Small intestine (tissue), 7 donors: ENCODE data around the gene TMEM250. TPM values are rescaled to one million over a fixed set of nuclear protein-coding genes. Genes with fewer than 3 reads are reported as not detected.

ENCODE experiments used
- DNase-seq, 2 donors: peaks; one replicate each; pipeline versions ENCODE4 v3.0.0 to v3.0.0-alpha.2; 2013
- FAIRE-seq: peaks from 2 replicates; lab custom pipeline; 2012; peaks lifted over from hg19 to GRCh38; lab: Jason Lieb, UNC
- H3K27ac ChIP-seq, 3 donors: one replicate each; pipeline ENCODE4 v1.5.1; 2013; ENCODE audit warnings: low read length in 2 of 3, mild to moderate bottlenecking in 2 of 3, control low read depth in 1 of 3, inconsistent platforms in 1 of 3, low read depth in 1 of 3, moderate library complexity in 1 of 3
- H3K27me3 ChIP-seq, 3 donors: one replicate each; pipeline ENCODE4 v1.6.1; 2013; ENCODE audit warnings: low read length in 3 of 3, inconsistent platforms in 1 of 3; ENCODE audit not compliant: control insufficient read depth in 3 of 3, insufficient read depth in 3 of 3
- H3K36me3 ChIP-seq, 3 donors: one replicate each; pipeline ENCODE4 v1.6.1; 2013; ENCODE audit warnings: low read length in 3 of 3, inconsistent platforms in 1 of 3, low read depth in 1 of 3, mild to moderate bottlenecking in 1 of 3, moderate library complexity in 1 of 3; ENCODE audit not compliant: control insufficient read depth in 3 of 3, insufficient read depth in 2 of 3
- H3K4me1 ChIP-seq, 3 donors: one replicate each; pipeline ENCODE4 v1.6.1; 2013; ENCODE audit warnings: low read length in 2 of 3, inconsistent platforms in 1 of 3, low read depth in 1 of 3, mild to moderate bottlenecking in 1 of 3, moderate library complexity in 1 of 3; ENCODE audit not compliant: control insufficient read depth in 3 of 3, insufficient read depth in 2 of 3
- H3K4me3 ChIP-seq, 3 donors: one replicate each; pipeline ENCODE4 v1.5.1; 2013; ENCODE audit warnings: low read length in 3 of 3, control low read depth in 1 of 3, inconsistent platforms in 1 of 3, low read depth in 1 of 3, mild to moderate bottlenecking in 1 of 3, moderate library complexity in 1 of 3
- H3K9me3 ChIP-seq, 2 donors: one replicate each; pipeline ENCODE4 v1.6.1; 2013; ENCODE audit warnings: low read depth in 1 of 2, low read length in 1 of 2; ENCODE audit not compliant: control insufficient read depth in 2 of 2, insufficient read depth in 1 of 2
- WGBS, 3 donors: extraction: QIAGEN DNeasy Blood & Tissue Kit; methylation state at CpG; one replicate each; pipeline ENCODE4 v1.1.7; 2013; 5-methylcytosine and 5-hydroxymethylcytosine counted together
- polyA plus RNA-seq, 4 donors: library from polyadenylated mRNA; stranded (reverse) in 3 of 4; unstranded in 1 of 4; fragments of 200-250 nt in 3 of 4; fragments of 120-200 nt in 1 of 4; gene quantifications; one replicate each; pipeline versions ENCODE4 v1.2.1 to v1.2.3, GENCODE V29; 2013
- donor health status: healthy with polysubstance abuse.
- donor health status: control.
- donor health status: control.
- donor health status: Bipolar disorder and iron deficiency.
- donor health status: healthy.

Gene TMEM250
- polyA plus RNA-seq, 4 donors, result 21.2 to 43.9 (median 32.2) TPM

GRCh38 chr9:136131629-136132511, 13.2 kb upstream of the TMEM250 start:
- Histone ChIP-seq H3K9me3 (peaks cover 0 to 3% of the 10 kb centered on the region in 2 donors), H3K27ac (no peak overlapping the region), H3K36me3 (no peaks in the 10 kb centered on the region), H3K4me3 (no peak overlapping the region), H3K27me3 (peaks cover 0 to 58% (median 18%) of the 10 kb centered on the region in 3 donors), H3K4me1 (peaks cover 0 to 8% (median 0%) of the 10 kb centered on the region in 3 donors)
- no peak for FAIRE-seq
- no peak for DNase-seq
- WGBS, 3 donors, result 43 to 58% (median 52%) methylated on average over 27 to 31 of the region's 31 CpGs

- peaks cover 0 to 50% (median 8%) of the 10 kb centered on the region in 3 donors for H3K27me3 ChIP-seq
- FAIRE-seq (no peak), DNase-seq (no peak)
- H3K4me3 ChIP-seq, result no peak overlapping the region
- H3K4me1 ChIP-seq, result peaks cover 0 to 8% (median 0%) of the 10 kb centered on the region in 3 donors
- no peak overlapping the region for H3K27ac ChIP-seq
- WGBS, 3 donors, result 74 to 83% (median 80%) methylated on average over 17 of the region's 17 CpGs
- no peaks in the 10 kb centered on the region for H3K36me3 ChIP-seq
- H3K9me3 ChIP-seq, result peaks cover 0 to 3% of the 10 kb centered on the region in 2 donors
Measured at GRCh38 chr9:136129176-136129575, 10.5 kb upstream of the TMEM250 start.

- Histone ChIP-seq H3K36me3 (no peaks in the 10 kb centered on the region), H3K4me1 (peaks cover 0 to 8% (median 0%) of the 10 kb centered on the region in 3 donors), H3K4me3 (no peak overlapping the region), H3K27me3 (peaks cover 0 to 47% (median 2%) of the 10 kb centered on the region in 3 donors), H3K27ac (no peak overlapping the region), H3K9me3 (no peaks in the 10 kb centered on the region)
- 81 to 83% (median 82%) methylated on average over 17 of the region's 17 CpGs for whole genome bisulfite sequencing, 3 donors
- no peak for DNase-seq
- FAIRE-seq, result no peak
Measured at GRCh38 chr9:136128436-136128835, 9.8 kb upstream of the TMEM250 start.

- FAIRE-seq (no peak), DNase-seq (no peak)
- Histone ChIP-seq H3K27ac (no peak overlapping the region), H3K27me3 (peaks cover 0 to 45% (median 2%) of the 10 kb centered on the region in 3 donors), H3K4me3 (no peak overlapping the region), H3K4me1 (peaks cover 0 to 17% (median 0%) of the 10 kb centered on the region in 3 donors), H3K9me3 (no peaks in the 10 kb centered on the region), H3K36me3 (no peaks in the 10 kb centered on the region)
- 85 to 90% (median 85%) methylated on average over 18 of the region's 18 CpGs for WGBS, 3 donors
Measured at GRCh38 chr9:136127313-136127712, 8.6 kb upstream of the TMEM250 start.

GRCh38 chr9:136124976-136125692, 6.5 kb upstream of the TMEM250 start:
- H3K4me3 ChIP-seq, result no peak overlapping the region
- FAIRE-seq, result no peak
- H3K9me3 ChIP-seq, result no peaks in the 10 kb centered on the region
- peaks cover 0 to 18% (median 0%) of the 10 kb centered on the region in 3 donors for H3K4me1 ChIP-seq
- WGBS, 3 donors, result 81 to 89% (median 87%) methylated on average over 2 of the region's 2 CpGs
- DNase-seq, result no peak
- no peak overlapping the region for H3K27ac ChIP-seq
- peaks cover 0 to 5% (median 0%) of the 10 kb centered on the region in 3 donors for H3K36me3 ChIP-seq
- H3K27me3 ChIP-seq, result peaks cover 0 to 30% (median 0%) of the 10 kb centered on the region in 3 donors

- peaks cover 0 to 5% (median 0%) of the 10 kb centered on the region in 3 donors for H3K36me3 ChIP-seq
- WGBS, 3 donors, result 28 to 30% (median 29%) methylated on average over 45 of the region's 45 CpGs
- no peaks in the 10 kb centered on the region for H3K9me3 ChIP-seq
- H3K4me1 ChIP-seq, result peaks cover 0 to 25% (median 6%) of the 10 kb centered on the region in 3 donors
- peak; percentile 62 to 78 for DNase-seq
- no peak overlapping the region for H3K27ac ChIP-seq
- no peak overlapping the region for H3K4me3 ChIP-seq
- FAIRE-seq, result no peak
- H3K27me3 ChIP-seq, result peaks cover 0 to 22% (median 0%) of the 10 kb centered on the region in 3 donors
Measured at GRCh38 chr9:136122425-136123383, 4.0 kb upstream of the TMEM250 start.

GRCh38 chr9:136121801-136122200, 3.1 kb upstream of the TMEM250 start:
- peaks cover 0 to 16% (median 0%) of the 10 kb centered on the region in 3 donors for H3K27me3 ChIP-seq
- H3K36me3 ChIP-seq, result peaks cover 0 to 12% (median 0%) of the 10 kb centered on the region in 3 donors
- FAIRE-seq (no peak), DNase-seq (no peak)
- H3K4me3 ChIP-seq, result no peak overlapping the region
- H3K9me3 ChIP-seq, result no peaks in the 10 kb centered on the region
- peaks cover 2 to 34% (median 10%) of the 10 kb centered on the region in 3 donors for H3K4me1 ChIP-seq
- H3K27ac ChIP-seq, result no peak overlapping the region
- 85 to 93% (median 91%) methylated on average over 9 of the region's 9 CpGs for WGBS, 3 donors
